Stimulated activated CD4-positive, alpha-beta T cell treated with anti-CD3 and anti-CD28 coated beads, Interleukin-12 subunit alpha, Interleukin-12 subunit beta, amount 100 ng/mL, for 48 hours (primary cell): ENCODE data around the gene SUGCT.
"Not testable (repeated sequence)": the region's sequence is repeated elsewhere in the genome, so short reads cannot be mapped to it uniquely, and the experiment has no call there.

ENCODE experiments used
- DNase-seq, 3 donors: peaks; one replicate each; pipeline ENCODE4 v3.0.0-alpha.2; 2020; ENCODE audit warnings: low read depth in 2 of 3, low spot score in 1 of 3

SUGCT gene

DNA sequence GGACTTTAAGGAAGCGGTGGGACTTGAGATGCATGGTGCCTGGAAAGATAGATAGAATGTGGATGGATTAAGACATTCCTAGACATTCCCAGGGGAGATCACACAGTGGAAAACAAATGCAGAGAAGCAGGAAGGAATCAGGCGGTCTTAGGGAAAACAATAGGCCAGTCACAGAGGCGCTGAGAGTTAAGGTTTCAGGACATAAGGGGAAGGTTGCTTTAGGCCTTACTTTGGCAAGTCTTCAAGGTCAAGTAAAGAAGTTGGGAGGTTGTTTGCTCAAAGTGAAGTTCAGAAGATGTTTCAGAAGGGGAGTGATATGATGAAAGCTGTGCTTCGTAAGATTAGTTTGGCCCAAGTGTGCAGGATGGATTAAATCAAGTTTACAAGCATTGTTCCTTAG, 109.4 kb downstream of the SUGCT start:
- DNase-seq = no peak

- DNase-seq = no peak
These were observed 113.9 kb downstream of the SUGCT start for GRCh38 chr7:40248681-40249080.

DNA sequence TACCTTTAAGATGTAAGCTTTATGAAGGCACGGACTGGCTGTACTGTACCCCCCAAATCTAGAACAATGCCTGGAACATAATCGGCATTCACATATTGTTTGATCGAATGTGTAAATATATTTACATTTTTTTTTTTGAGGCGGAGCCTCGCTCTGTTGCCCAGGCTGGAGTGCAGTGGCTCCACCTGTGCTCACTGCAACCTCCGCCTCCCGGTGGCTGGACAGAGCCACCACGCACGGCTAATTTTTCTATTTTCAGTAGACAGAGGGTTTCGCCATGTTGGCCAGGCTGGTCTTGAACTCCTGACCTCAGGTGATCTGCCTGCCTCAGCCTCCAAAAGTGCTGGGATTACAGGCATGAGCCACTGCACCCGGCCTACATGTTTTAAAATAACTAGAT, 118.6 kb downstream of the SUGCT start:
- DNase-seq = not testable (repeated sequence)

DNA sequence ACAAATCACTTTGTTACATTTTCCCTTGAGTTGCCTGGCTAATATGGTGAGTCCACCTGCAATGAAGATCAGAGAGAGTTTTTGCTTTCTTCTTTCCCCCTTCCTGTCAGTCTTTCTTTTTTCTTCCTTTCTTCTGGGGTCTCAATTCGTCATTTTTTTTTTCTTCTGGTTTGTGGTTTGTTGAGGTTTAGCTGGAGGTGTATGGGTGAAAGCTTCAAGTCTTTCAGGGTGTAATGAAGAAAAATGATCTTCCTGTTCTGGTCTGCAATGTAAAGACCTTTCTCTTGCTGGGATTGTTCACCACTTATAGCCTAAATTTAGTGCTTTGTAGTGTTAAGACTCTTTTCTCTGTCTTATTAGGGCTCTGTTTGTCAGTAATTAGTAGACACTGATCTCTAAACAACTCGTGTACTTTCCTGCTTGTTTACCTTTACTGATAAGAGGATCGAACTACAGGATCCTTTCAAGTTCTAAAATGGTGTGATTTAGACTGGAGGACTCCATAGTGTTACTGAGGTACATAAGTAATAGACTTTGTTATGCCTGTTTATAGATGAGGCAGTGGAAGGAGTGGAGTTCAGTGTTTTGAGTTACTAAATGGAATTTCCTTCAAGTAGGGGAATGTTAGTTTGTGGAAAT, 129.1 kb downstream of the SUGCT start:
- DNase-seq = no peak

GRCh38 chr7:40267583-40267982, 132.8 kb downstream of the SUGCT start:
- no peak for DNase-seq

- not testable (repeated sequence) for DNase-seq
These were observed 134.0 kb downstream of the SUGCT start for GRCh38 chr7:40268810-40269209.

DNA sequence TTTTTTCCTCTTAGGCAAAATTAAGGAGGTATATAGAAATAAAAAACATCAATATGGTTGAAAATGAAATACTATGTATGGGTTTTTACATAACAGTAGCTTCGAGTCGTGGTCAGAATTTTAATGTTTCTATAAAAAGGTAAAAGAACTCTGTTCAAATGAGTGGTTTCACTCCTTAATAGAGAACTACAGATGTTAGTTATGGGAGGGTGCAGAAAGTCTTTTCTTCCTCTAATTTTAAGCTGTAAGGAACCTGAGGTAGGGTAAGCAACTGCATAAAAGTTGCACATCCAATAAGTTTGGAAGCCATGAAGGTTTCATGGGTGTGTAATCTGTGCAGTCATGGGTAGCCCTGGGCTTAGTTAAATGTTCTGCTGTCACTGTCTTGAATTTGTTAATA, 141.3 kb downstream of the SUGCT start:
- DNase-seq = no peak

GRCh38 chr7:40279991-40280390, 145.2 kb downstream of the SUGCT start:
- no peak for DNase-seq

DNA sequence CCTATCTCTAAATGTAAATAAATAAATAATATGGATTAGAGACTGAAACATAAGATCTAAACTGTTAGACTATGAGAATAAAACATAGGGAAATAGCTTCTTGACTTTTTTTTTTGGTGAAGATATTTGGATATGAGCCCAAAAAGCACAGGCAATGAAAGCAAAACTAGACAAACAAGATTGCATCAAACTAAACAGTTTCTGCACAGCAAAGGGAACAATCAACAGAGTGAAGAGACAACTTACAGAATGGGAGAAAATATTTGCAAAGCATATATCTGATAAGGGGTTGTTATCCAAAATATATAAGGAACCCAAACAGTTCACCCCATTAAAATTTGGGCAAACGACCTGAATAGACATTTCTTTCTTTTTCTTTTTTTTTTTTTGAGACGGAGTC, 148.1 kb downstream of the SUGCT start:
- DNase-seq = no peak

GRCh38 chr7:40283391-40283790, 148.6 kb downstream of the SUGCT start:
- DNase-seq = no peak

DNA sequence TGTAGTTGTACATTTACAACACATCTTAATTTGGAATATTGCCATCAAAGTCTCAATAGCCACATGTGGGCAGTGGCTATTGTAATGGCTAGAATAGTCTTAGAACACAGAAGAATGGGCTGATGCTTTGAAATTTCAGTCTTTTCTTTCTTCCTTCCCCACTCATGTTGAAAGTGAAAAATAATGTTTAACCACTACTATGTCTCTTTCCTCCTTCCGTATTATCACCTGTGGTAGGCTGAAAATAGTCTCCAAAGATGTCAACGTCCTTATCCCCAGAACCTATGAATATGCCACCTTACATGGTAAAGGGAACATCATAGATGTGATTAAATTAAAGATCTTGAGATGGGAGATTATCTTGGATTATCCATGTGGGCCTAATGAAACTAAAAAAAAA, 154.0 kb downstream of the SUGCT start:
- no peak for DNase-seq

DNA sequence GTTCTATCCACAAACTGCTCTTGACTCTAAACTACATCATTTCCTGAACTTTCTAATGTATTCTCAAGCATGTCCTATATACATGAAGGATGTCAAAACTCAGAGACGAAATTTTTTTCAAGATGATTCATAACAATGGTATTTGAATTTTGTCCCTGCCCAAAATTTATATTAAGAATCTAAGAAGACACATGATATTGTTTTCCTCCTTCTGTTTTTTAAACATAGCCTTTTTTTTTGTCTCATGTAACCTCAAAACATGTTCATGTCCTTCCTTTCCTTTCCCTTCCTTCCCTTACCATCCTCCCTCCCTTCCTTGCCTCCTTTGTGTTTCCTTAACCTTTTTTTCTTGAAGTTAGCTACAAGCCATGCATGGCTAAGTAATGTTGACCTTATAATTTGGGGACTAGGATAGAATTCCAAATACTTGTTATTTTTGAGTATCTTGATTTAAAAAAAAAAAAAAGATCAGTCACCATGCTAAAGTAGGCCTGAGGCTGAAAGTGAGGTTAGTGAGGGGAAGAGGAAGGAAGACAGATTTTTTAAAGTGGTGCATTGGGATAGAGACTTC, 163.0 kb downstream of the SUGCT start:
- no peak for DNase-seq

GRCh38 chr7:40298421-40298820, 163.6 kb downstream of the SUGCT start:
- DNase-seq = no peak

- no peak for DNase-seq
These were observed 164.3 kb downstream of the SUGCT start for GRCh38 chr7:40299097-40299496.

DNA sequence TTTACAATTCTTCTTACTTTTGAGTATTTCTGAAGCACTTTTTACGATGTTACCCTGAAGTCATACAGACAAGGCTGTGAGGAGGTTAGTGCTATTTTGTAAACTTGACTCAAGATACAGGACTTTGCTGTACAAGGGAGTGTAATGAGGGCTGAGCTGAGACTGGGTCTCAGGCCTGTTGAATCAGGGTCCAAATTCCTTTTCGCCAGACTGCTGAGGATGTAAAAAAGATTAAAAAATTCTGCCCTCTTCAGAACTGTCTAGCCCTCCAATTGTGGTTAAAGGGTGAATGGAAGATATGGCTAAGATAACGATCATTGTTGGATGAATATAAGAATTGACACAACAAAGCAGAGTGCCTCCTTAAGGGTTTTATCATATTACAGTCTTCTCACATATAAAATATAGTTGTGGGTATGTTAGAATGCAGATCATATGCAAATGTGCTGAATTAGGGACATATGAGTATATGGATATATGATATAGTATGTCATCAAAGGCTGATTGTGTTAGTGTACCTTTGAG, 165.4 kb downstream of the SUGCT start:
- DNase-seq = no peak

- no peak for DNase-seq
These were observed 166.8 kb downstream of the SUGCT start for GRCh38 chr7:40301486-40302068.

DNA sequence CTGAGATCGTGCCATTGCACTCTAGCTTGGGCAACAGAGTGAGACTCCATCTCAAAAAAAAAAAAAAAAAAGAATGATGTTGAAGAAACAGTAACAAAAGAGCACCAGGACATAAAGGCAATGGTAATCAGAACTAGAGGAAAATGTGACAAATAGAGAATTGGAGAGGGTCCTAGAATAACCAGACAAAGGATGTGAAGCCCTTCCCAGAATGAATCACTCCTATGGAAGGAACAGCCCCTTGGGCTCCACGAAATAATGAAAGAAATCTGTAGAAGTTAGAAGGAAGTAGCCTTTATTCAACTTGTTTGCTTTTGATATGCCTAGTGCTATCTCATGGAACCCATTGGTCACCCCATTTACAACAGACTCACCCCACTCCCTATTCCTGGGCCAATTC, 169.2 kb downstream of the SUGCT start:
- no peak for DNase-seq

- no peak for DNase-seq
These were observed 170.4 kb downstream of the SUGCT start for GRCh38 chr7:40305229-40305628.

GRCh38 chr7:40306025-40306424, 171.2 kb downstream of the SUGCT start:
- DNase-seq = no peak

GRCh38 chr7:40306596-40306995, 171.8 kb downstream of the SUGCT start:
- no peak for DNase-seq

GRCh38 chr7:40310258-40310657, 175.5 kb downstream of the SUGCT start:
- no peak for DNase-seq

DNA sequence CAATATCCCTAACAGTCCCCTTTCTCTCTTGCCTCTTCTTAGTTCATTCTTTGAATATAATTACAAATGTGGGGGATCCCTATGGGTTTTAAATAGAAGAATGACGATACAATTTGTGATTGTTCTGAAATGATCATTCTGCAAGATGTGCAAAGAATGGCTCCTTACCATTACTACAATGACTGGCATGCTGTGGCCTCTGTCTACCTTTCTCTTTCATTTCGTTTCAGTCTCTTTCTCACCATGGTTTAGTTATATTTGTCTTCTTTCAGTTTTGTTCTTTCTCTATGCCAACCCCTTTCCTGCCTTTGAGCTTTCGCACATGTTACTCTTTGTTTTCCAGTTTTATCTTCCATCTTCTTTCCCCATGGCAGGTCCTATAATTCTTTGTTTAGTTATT, 176.5 kb downstream of the SUGCT start:
- no peak for DNase-seq

DNA sequence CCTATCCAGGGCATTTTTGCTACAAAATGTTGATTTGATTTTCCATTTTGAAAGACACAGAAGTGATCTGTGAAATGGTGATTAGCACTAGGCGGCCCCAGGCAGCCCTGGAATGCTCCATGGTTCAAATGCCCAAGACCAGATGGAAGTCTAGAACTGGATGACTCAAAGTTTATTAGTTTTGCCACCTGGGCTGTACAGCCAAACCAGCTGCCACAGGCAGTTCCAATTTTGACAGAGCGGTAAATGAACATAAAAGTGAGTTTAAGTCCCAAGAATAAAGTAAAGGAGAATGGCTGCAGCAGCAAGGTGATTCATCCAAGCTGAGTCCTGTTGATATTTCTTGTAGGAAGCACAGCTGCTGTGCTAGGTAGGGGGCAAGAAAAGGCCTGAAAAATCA, 180.5 kb downstream of the SUGCT start:
- no peak for DNase-seq
